HCT116 (cell line): ENCODE measurements around the gene VAV2.

Experiments
- CBX3 ChIP-seq: IDR thresholded peaks from 2 replicates; pipeline ENCODE4 v1.6.1; 2012; ENCODE audit warnings: low read depth
- CTCF ChIP-seq, 3 experiments: fragments of 200-600 bp in 1 of 3; sonication (generic) in 1 of 3; IDR thresholded peaks in 2 of 3; conservative IDR thresholded peaks in 1 of 3; 2 replicates each; pipeline ENCODE4 v1.5.1; 2012 to 2017; ENCODE audit warnings: low read depth in 2 of 3, low read length in 2 of 3, antibody characterized with exemption in 1 of 3, borderline replicate concordance in 1 of 3, control low read depth in 1 of 3, mild to moderate bottlenecking in 1 of 3, mixed read lengths in 1 of 3, mixed run types in 1 of 3, moderate library complexity in 1 of 3; ENCODE audit not compliant: insufficient read depth in 1 of 3
- EGR1 ChIP-seq: IDR thresholded peaks from 2 replicates; pipeline ENCODE4 v1.6.1; 2012; ENCODE audit warnings: low read depth
- EZH2 ChIP-seq: fragments of 200-600 bp; sonication (generic); IDR thresholded peaks from 2 replicates; pipeline ENCODE4 v1.6.1; 2017; ENCODE audit warnings: antibody characterized with exemption, mixed run types
- JUND ChIP-seq: IDR thresholded peaks from 2 replicates; pipeline ENCODE4 v1.6.1; 2012
- POLR2A ChIP-seq: IDR thresholded peaks from 2 replicates; pipeline ENCODE4 v1.7.0; 2011; ENCODE audit warnings: borderline replicate concordance; ENCODE audit not compliant: insufficient read depth, insufficient read length; ENCODE audit errors: extremely low read depth
- POLR2AphosphoS5 ChIP-seq: IDR thresholded peaks from 2 replicates; pipeline ENCODE4 v1.6.1; 2011; ENCODE audit warnings: mild to moderate bottlenecking, low read depth, low read length, moderate library complexity
- RAD21 ChIP-seq: IDR thresholded peaks from 2 replicates; pipeline ENCODE4 v1.6.1; 2012; ENCODE audit warnings: low read depth, mild to moderate bottlenecking
- YY1 ChIP-seq: IDR thresholded peaks from 2 replicates; pipeline ENCODE4 v1.6.1; 2011; ENCODE audit warnings: low read length, low read depth, moderate library complexity, mild to moderate bottlenecking; ENCODE audit not compliant: insufficient replicate concordance; ENCODE audit errors: extremely low read depth
- TF ChIP-seq, protein P1 (sequence below): IDR thresholded peaks from 2 replicates; pipeline ENCODE4 v1.6.1; 2012; ENCODE audit warnings: low read depth
- TF ChIP-seq, protein P2 (sequence below): IDR thresholded peaks from 2 replicates; pipeline ENCODE4 v1.6.1; 2012
- TF ChIP-seq, protein P3 (sequence below): IDR thresholded peaks from 2 replicates; pipeline ENCODE4 v1.6.1; 2012

GRCh38 chr9:134028076-134028475 is 36.0 kb upstream of the VAV2 start:
- no peak for TF ChIP-seq RAD21
- no peak for TF ChIP-seq EGR1
- TF ChIP-seq CTCF (IDR thresholded peaks at IDR 0.05 in 2 of 3, conservative IDR thresholded peaks at IDR 0.05 in 1 of 3; ENCODE audit: borderline replicate concordance in 1 of 3, insufficient read depth in 1 of 3, low read depth in 2 of 3, low read length in 2 of 3), result no peak
- TF ChIP-seq, protein P1, sequence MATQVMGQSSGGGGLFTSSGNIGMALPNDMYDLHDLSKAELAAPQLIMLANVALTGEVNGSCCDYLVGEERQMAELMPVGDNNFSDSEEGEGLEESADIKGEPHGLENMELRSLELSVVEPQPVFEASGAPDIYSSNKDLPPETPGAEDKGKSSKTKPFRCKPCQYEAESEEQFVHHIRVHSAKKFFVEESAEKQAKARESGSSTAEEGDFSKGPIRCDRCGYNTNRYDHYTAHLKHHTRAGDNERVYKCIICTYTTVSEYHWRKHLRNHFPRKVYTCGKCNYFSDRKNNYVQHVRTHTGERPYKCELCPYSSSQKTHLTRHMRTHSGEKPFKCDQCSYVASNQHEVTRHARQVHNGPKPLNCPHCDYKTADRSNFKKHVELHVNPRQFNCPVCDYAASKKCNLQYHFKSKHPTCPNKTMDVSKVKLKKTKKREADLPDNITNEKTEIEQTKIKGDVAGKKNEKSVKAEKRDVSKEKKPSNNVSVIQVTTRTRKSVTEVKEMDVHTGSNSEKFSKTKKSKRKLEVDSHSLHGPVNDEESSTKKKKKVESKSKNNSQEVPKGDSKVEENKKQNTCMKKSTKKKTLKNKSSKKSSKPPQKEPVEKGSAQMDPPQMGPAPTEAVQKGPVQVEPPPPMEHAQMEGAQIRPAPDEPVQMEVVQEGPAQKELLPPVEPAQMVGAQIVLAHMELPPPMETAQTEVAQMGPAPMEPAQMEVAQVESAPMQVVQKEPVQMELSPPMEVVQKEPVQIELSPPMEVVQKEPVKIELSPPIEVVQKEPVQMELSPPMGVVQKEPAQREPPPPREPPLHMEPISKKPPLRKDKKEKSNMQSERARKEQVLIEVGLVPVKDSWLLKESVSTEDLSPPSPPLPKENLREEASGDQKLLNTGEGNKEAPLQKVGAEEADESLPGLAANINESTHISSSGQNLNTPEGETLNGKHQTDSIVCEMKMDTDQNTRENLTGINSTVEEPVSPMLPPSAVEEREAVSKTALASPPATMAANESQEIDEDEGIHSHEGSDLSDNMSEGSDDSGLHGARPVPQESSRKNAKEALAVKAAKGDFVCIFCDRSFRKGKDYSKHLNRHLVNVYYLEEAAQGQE, result no peak
- no peak for TF ChIP-seq EZH2
- no peak for TF ChIP-seq POLR2A
- TF ChIP-seq CBX3, result no peak
- TF ChIP-seq, protein P2, sequence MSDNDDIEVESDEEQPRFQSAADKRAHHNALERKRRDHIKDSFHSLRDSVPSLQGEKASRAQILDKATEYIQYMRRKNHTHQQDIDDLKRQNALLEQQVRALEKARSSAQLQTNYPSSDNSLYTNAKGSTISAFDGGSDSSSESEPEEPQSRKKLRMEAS, result no peak
- TF ChIP-seq POLR2AphosphoS5, result no peak
- TF ChIP-seq JUND, result no peak
- TF ChIP-seq YY1, result no peak
- TF ChIP-seq, protein P3, sequence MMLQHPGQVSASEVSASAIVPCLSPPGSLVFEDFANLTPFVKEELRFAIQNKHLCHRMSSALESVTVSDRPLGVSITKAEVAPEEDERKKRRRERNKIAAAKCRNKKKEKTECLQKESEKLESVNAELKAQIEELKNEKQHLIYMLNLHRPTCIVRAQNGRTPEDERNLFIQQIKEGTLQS, result no peak
